ENCODE data around the gene SLC38A9. TPM values are rescaled to one million over a fixed set of nuclear protein-coding genes. Genes with fewer than 3 reads are reported as not detected.

Gene SLC38A9
- total RNA-seq, 1 donor from 2014 or later, result 6.8 TPM

GRCh38 chr5:55672477-55672911 is 39.6 kb downstream of the SLC38A9 start:
- no peak for DNase-seq (ENCODE audit: low spot score)
- intact Hi-C loops (cut with DNase I), result loop anchor here (5.0 kb wide), 1 partner anchor 35 kb away; no protein-coding TSS in a partner anchor

- no peak for DNase-seq (ENCODE audit: low spot score)
- intact Hi-C loops (cut with DNase I), result loop anchor here (5.0 kb wide), 1 partner anchor 35 kb away; no protein-coding TSS in a partner anchor
Observed at GRCh38 chr5:55671975-55672374, 40.1 kb downstream of the SLC38A9 start.

DNA sequence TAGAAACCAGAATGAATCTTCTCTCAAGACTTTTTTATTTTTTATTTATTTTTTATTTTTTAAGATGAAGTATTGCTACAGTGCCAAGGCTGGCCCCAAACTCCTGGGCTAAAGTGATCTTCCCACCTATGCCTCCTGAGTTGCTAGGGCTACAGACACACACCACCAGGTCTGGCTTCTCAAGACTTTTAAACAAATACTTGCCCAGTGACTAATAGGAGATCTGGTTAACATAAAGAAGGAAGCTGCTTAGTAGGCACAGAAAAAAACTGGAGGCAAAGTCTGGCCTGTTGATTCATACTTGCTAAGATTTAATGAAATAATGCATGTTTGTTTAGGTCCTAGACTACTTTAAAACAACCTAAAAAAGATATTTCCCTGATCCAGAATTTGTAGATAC is 43.8 kb downstream of the SLC38A9 start:
- intact Hi-C loops (cut with DNase I), result no loop called here
- DNase-seq (ENCODE audit: low spot score), result no peak

- intact Hi-C loops (cut with DNase I), result no loop called here
- no peak for DNase-seq (ENCODE audit: low spot score)
Observed at GRCh38 chr5:55667938-55668337, 44.2 kb downstream of the SLC38A9 start.

DNA sequence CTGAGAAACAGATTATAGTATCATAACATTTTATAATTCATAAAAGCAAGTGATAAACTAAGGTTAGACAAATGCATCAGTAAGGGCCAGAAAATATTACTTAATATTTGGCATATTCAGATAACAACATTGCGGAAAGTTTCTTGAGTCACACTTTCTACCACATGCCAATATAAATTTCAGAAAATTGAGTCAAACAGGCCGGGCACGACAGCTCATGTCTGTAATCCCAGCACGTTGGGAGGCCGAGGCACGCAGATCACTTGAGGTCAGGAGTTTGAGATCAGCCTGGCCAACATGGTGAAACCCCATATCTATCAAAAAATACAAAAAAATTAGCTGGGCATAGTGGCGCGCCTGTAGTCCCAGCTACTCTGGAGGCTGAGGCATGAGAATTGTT is 47.1 kb downstream of the SLC38A9 start:
- intact Hi-C loops (cut with DNase I), result no loop called here
- no peak for DNase-seq (ENCODE audit: low spot score)

DNA sequence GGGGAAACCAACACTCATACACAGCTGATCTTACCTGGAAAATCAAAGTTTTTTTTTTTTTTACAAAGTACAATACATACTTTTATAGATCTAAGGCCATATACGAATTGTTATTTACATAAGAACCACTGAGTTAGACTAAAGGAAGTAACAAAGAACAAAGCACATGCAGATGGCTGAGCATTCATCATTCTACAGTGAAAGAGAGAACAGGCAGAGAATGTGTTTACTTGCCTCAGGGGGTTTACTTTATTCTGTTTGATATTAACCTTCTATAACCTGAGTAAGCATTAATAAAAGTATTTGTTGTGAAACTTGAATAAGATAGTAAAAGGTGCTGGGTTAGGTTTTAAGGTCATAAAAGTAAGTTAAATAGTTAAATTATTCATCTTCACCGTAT is 54.7 kb downstream of the SLC38A9 start:
- intact Hi-C loops (cut with DNase I), result no loop called here
- DNase-seq (ENCODE audit: low spot score), result no peak

DNA sequence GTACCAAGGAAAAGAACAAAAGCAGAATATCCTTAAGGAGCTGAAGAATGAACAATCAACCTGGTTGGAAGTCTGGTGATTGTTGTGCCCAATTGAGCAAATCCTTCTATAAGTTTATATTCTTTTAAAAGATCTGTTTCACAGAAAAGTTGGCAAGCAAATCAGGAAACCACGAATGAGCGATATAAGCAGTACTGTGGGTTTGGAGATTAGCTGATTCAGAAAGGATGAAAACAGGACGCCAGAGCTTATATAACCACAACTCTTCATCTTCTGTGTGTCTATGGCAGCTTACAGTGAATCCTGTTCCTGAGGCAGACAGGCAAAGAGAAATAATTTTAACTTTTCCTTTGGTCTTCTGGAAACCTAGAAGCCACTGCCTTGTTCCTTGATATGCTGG is 61.7 kb downstream of the SLC38A9 start:
- no peak for DNase-seq (ENCODE audit: low spot score)
- intact Hi-C loops (cut with DNase I), result no loop called here

- intact Hi-C loops (cut with DNase I), result no loop called here
Observed at GRCh38 chr5:55649963-55650362, 62.2 kb downstream of the SLC38A9 start.

DNA sequence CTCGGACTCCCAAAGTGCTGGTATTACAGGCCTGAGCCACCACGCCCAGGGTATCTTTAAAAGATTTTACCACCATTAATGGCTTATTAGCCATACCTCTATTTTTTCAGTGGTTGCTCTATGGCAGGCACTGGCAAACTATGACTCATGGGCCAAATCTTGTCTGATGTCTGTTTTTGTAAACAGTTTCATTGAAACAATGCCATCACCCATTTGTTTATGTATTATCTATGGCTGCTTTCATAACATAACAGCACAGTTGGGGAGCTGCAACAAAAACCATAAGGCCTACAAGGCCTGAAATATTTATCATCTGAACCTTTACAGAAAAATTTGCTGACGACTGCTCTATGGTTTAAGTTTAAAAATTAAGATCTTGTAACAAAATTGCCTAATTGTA is 66.8 kb downstream of the SLC38A9 start:
- DNase-seq (ENCODE audit: low spot score), result no peak
- intact Hi-C loops (cut with DNase I), result no loop called here

More at GRCh38 chr5:55649963-55650362, 62.2 kb downstream of the SLC38A9 start:
- DNase-seq (ENCODE audit: low spot score), result no peak

GRCh38 chr5:55638455-55638854 is 73.7 kb downstream of the SLC38A9 start:
- DNase-seq (ENCODE audit: low spot score), result no peak
- intact Hi-C loops (cut with DNase I), result loop anchor here (5.0 kb wide), 1 partner anchor 34 kb away; no protein-coding TSS in a partner anchor

GRCh38 chr5:55638051-55638450 is 74.1 kb downstream of the SLC38A9 start:
- intact Hi-C loops (cut with DNase I), result loop anchor here (5.0 kb wide), 1 partner anchor 34 kb away; no protein-coding TSS in a partner anchor
- DNase-seq (ENCODE audit: low spot score), result no peak

GRCh38 chr5:55636683-55637082 is 75.4 kb downstream of the SLC38A9 start:
- DNase-seq (ENCODE audit: low spot score), result no peak
- intact Hi-C loops (cut with DNase I), result loop anchor here (5.0 kb wide), 1 partner anchor 36 kb away; no protein-coding TSS in a partner anchor

GRCh38 chr5:55636177-55636576 is 75.9 kb downstream of the SLC38A9 start:
- no peak for DNase-seq (ENCODE audit: low spot score)
- intact Hi-C loops (cut with DNase I), result loop anchor here (5.0 kb wide), 1 partner anchor 36 kb away; no protein-coding TSS in a partner anchor

DNA sequence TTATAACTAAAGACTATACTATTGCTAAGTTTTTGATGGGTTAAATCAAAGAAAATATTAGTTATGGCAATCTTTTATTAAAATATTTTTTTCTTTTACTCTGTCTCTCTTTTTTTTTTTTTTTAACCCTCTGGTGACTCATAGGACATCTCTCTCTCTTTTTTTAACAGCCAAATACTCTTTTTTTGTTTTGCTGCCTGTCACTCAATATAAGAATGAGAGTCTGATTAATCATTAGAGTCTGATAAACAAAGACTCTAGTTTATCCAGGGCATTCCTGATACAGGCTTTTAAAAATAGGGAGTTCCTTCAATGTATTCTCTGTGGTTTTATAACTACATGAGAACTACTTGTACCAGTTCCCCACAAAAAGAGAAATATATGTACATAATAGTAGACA is 77.3 kb downstream of the SLC38A9 start:
- intact Hi-C loops (cut with DNase I), result loop anchor here (5.0 kb wide), 1 partner anchor 37 kb away; no protein-coding TSS in a partner anchor
- no peak for DNase-seq (ENCODE audit: low spot score)

- intact Hi-C loops (cut with DNase I), result no loop called here
- DNase-seq (ENCODE audit: low spot score), result no peak
Observed at GRCh38 chr5:55634209-55634805, 77.8 kb downstream of the SLC38A9 start.

DNA sequence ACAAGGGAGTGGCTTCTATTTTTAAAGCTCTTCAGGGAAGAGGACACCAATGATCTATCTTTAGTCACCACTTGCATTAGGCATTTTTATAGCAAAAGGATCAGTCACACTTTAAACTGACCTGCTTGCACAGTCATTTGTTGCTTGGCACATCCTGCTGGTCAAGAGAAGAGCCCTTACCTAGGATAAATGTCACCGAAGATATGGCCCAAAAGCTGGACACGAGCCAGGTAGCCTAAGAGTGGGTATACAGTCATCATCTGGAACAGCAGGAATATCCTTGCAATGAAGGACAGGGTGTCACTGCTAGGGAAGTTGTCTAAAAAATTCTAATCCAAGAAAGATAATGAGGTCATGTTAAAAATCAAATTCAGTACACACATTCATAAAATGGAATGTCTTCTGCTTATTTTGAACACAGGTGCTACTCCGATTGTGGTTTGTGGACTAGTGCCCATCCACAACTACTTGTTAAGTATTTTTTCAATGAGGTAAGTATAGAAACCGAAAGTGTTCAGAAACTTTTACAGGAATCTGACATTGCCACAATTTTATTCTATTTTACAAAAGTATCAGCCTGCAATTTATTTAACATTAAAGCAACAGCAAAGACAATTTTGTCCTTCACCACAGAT is 78.4 kb downstream of the SLC38A9 start:
- intact Hi-C loops (cut with DNase I), result loop anchor here (1.0 kb wide), 1 partner anchor 32 kb away; no protein-coding TSS in a partner anchor
- DNase-seq (ENCODE audit: low spot score), result no peak

DNA sequence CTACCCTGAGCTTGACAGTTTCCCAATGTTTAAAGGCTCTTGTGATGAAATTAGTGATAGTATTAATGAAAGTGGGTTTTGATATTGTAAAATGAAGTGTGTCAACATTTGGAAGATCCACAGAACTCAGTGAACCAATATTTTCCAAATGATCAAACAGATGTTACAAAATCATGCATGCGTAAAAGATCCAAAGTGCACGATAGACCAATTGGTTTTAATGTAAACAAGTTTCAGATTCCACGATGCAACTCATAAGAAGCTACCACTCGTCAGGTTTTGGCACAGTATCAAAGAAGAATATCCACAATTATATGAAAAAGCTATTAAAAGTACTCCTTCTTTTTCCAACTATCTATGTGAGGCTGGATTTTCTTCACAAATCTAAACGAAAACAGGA is 82.3 kb downstream of the SLC38A9 start:
- intact Hi-C loops (cut with DNase I), result no loop called here
- DNase-seq (ENCODE audit: low spot score), result no peak

GRCh38 chr5:55626790-55627189 is 85.3 kb downstream of the SLC38A9 start:
- no peak for DNase-seq (ENCODE audit: low spot score)
- intact Hi-C loops (cut with DNase I), result no loop called here

DNA sequence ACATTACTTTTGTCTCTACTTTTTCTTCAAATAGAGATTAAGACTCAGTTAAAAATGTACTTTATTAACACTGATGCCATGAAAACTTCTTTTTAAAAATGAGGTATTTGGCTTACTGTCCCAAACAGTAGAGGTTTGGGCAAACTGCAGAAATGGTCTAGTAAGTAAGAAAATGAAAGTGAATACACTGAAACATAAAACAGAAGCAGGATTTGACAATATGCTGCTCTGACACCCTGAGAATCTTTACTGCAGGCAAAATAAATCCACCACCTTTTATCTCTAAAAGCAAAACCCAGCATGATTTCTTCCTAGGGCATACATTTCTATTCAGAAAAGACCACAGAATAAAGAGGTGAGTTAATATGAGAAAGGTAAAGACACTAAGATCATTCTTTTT is 86.2 kb downstream of the SLC38A9 start:
- DNase-seq (ENCODE audit: low spot score), result no peak
- intact Hi-C loops (cut with DNase I), result no loop called here

DNA sequence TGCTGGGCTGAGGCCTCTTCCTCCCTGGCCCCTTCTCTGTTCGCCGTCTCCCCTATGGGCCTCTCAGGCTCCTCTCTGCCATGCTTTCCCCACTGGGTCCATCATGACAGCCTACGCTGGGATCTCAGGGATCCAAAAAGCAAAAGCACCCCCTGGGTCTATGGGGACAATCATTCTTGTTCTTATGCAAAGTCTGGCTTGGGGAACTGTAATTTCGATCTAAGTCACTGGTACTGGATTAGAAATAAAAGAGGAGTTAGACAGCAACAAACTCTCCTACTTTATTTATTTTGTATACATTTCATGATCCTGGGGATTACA is 86.6 kb downstream of the SLC38A9 start:
- intact Hi-C loops (cut with DNase I), result no loop called here
- no peak for DNase-seq (ENCODE audit: low spot score)
